GM19463 (cell line): Measurements from ENCODE around the gene WWC2.
A peak's percentile ranks its signal among the peaks of the same experiment; 100 is the strongest.

Experiments used
- ATAC-seq: cut with Tn5 transposase; IDR thresholded peaks from one replicate; pipeline ENCODE4 v1.9.1; 2021; ENCODE audit warnings: mild to moderate bottlenecking, moderate library complexity; ENCODE audit not compliant: unreplicated experiment

The WWC2 gene

GRCh38 chr4:183287309-183287659 is 188.2 kb downstream of the WWC2 start:
- peak; percentile 68 for ATAC-seq

- peak; percentile 79 for ATAC-seq
These were observed 188.6 kb downstream of the WWC2 start for GRCh38 chr4:183287677-183288076.

GRCh38 chr4:183288955-183289354 is 189.9 kb downstream of the WWC2 start:
- no peak for ATAC-seq

GRCh38 chr4:183289688-183290087 is 190.6 kb downstream of the WWC2 start:
- no peak for ATAC-seq

- no peak for ATAC-seq
These were observed 192.0 kb downstream of the WWC2 start for GRCh38 chr4:183291070-183291469.

- no peak for ATAC-seq
These were observed 196.7 kb downstream of the WWC2 start for GRCh38 chr4:183295711-183296110.

GRCh38 chr4:183297675-183298074 is 198.6 kb downstream of the WWC2 start:
- ATAC-seq: peak; percentile 79

- peak; percentile 35 for ATAC-seq
These were observed 200.4 kb downstream of the WWC2 start for GRCh38 chr4:183299464-183299863.

GRCh38 chr4:183300070-183300469 is 201.0 kb downstream of the WWC2 start:
- no peak for ATAC-seq

GRCh38 chr4:183300655-183301054 is 201.6 kb downstream of the WWC2 start:
- ATAC-seq: no peak

- no peak for ATAC-seq
These were observed 204.2 kb downstream of the WWC2 start for GRCh38 chr4:183303301-183303700.

GRCh38 chr4:183304067-183304466 is 205.0 kb downstream of the WWC2 start:
- no peak for ATAC-seq

- ATAC-seq: no peak
These were observed 205.5 kb downstream of the WWC2 start for GRCh38 chr4:183304538-183304937.

GRCh38 chr4:183306811-183307210 is 207.8 kb downstream of the WWC2 start:
- ATAC-seq: no peak

GRCh38 chr4:183312841-183313240 is 213.8 kb downstream of the WWC2 start:
- no peak for ATAC-seq

GRCh38 chr4:183314336-183314735 is 215.3 kb downstream of the WWC2 start:
- no peak for ATAC-seq

GRCh38 chr4:183314806-183315205 is 215.7 kb downstream of the WWC2 start:
- ATAC-seq: no peak

GRCh38 chr4:183318656-183319055 is 219.6 kb downstream of the WWC2 start:
- ATAC-seq: no peak

GRCh38 chr4:183320211-183321059 is 221.4 kb downstream of the WWC2 start, which contains the start of gene CLDN22:
CLDN22 (minus strand) TSS chr4:183320276; CDS start chr4:183320218, 58 bp downstream.
- ATAC-seq: no peak

GRCh38 chr4:183321079-183321478 is 222.0 kb downstream of the WWC2 start:
- ATAC-seq: peak; percentile 77

GRCh38 chr4:183321516-183321915 is 222.5 kb downstream of the WWC2 start:
- ATAC-seq: peak; percentile 14

GRCh38 chr4:183322326-183322725 is 223.3 kb downstream of the WWC2 start, which contains the start of gene CLDN24:
CLDN24 (minus strand) TSS chr4:183322426; CDS start chr4:183322426, 0 bp downstream.
- ATAC-seq: no peak

- no peak for ATAC-seq
These were observed 224.2 kb downstream of the WWC2 start for GRCh38 chr4:183323295-183323694.
